HEK293 (cell line): ENCODE measurements around the gene MRGPRE.

Experiments
- CTCF ChIA-PET: fragments of 350-600 bp; formaldehyde crosslinking; extraction: SDS; loops from one replicate; lab custom pipeline; 2021; ENCODE audit warnings: antibody characterized with exemption; lab: Yijun Ruan, JAX
- POLR2A ChIA-PET: fragments of 300-600 bp; formaldehyde crosslinking; extraction: SDS; loops from one replicate; lab custom pipeline; 2020; ENCODE audit warnings: antibody characterized with exemption, inconsistent platforms; lab: Yijun Ruan, JAX
- H3K27ac ChIP-seq: fragments of 200-500 bp; sonication (Bioruptor generic); 2 replicates; pipeline ENCODE4 v1.5.1; 2014; ENCODE audit warnings: low read depth, low read length, control low read depth, inconsistent platforms; ENCODE audit errors: extremely low read depth
- H3K36me3 ChIP-seq, 2 experiments: fragments of 200-500 bp in 1 of 2; sonication (Bioruptor generic) in 1 of 2; 1 replicate in 1 of 2; 2 replicates in 1 of 2; pipeline ENCODE4 v1.5.1; 2014 to 2017; ENCODE audit warnings: inconsistent platforms in 2 of 2, low read length in 2 of 2; ENCODE audit not compliant: control insufficient read depth in 2 of 2, insufficient read depth in 1 of 2
- H3K4me1 ChIP-seq: fragments of 200-500 bp; sonication (Bioruptor generic); 2 replicates; pipeline ENCODE4 v1.5.1; 2014; ENCODE audit warnings: mild to moderate bottlenecking, low read length, inconsistent platforms; ENCODE audit not compliant: control insufficient read depth, insufficient read depth
- H3K4me3 ChIP-seq: 2 replicates; pipeline ENCODE4 v1.5.1; 2011; ENCODE audit warnings: low read depth, mild to moderate bottlenecking, control low read depth, low read length, moderate library complexity
- H3K9me3 ChIP-seq: fragments of 200-500 bp; sonication (Bioruptor generic); 2 replicates; pipeline ENCODE4 v1.5.1; 2014; ENCODE audit warnings: low read depth, low read length, inconsistent platforms; ENCODE audit not compliant: control insufficient read depth, insufficient read depth
- GLI2 ChIP-seq: fragments of 450-650 bp; formaldehyde crosslinking; IDR thresholded peaks from 2 replicates; pipeline ENCODE4; 2017; ENCODE audit warnings: missing biosample characterization, missing genetic modification characterization, low read depth, borderline replicate concordance
- SETDB1 ChIP-seq: IDR thresholded peaks from one replicate; pipeline ENCODE4 v1.6.1; 2017; ENCODE audit warnings: mild to moderate bottlenecking, low read length, moderate library complexity, mixed read lengths; ENCODE audit not compliant: insufficient read length
- YY1 ChIP-seq: fragments of 450-650 bp; formaldehyde crosslinking; IDR thresholded peaks from 2 replicates; pipeline ENCODE4 v1.5.1; 2018; ENCODE audit warnings: missing biosample characterization, missing genetic modification characterization
- ZNF175 ChIP-seq: fragments of 450-650 bp; formaldehyde crosslinking; IDR thresholded peaks from 2 replicates; pipeline ENCODE4 v1.5.1; 2016; ENCODE audit warnings: missing biosample characterization, missing genetic modification characterization
- ZNF221 ChIP-seq: fragments of 450-650 bp; formaldehyde crosslinking; IDR thresholded peaks from 2 replicates; pipeline ENCODE4 v1.5.1; 2017; ENCODE audit warnings: missing biosample characterization, missing genetic modification characterization, borderline replicate concordance
- ZNF23 ChIP-seq: fragments of 450-650 bp; formaldehyde crosslinking; IDR thresholded peaks from 2 replicates; pipeline ENCODE4 v1.5.1; 2016; ENCODE audit warnings: missing biosample characterization, missing genetic modification characterization, borderline replicate concordance
- ZNF324 ChIP-seq: fragments of 450-650 bp; formaldehyde crosslinking; IDR thresholded peaks from 2 replicates; pipeline ENCODE4 v1.5.1; 2016; ENCODE audit warnings: missing biosample characterization, missing genetic modification characterization
- ZNF354C ChIP-seq: fragments of 450-650 bp; formaldehyde crosslinking; IDR thresholded peaks from 2 replicates; pipeline ENCODE4 v1.5.1; 2016; ENCODE audit warnings: missing biosample characterization, missing genetic modification characterization, low read depth, borderline replicate concordance
- ZNF600 ChIP-seq: fragments of 450-650 bp; formaldehyde crosslinking; IDR thresholded peaks from 2 replicates; pipeline ENCODE4 v1.5.1; 2016; ENCODE audit warnings: missing biosample characterization, missing genetic modification characterization
- ZNF624 ChIP-seq: fragments of 450-650 bp; formaldehyde crosslinking; IDR thresholded peaks from 2 replicates; pipeline ENCODE4 v1.5.1; 2017; ENCODE audit warnings: missing biosample characterization, missing genetic modification characterization
- ZNF639 ChIP-seq: fragments of 450-650 bp; formaldehyde crosslinking; IDR thresholded peaks from 2 replicates; pipeline ENCODE4 v1.5.1; 2016; ENCODE audit warnings: missing biosample characterization, missing genetic modification characterization
- ZNF664 ChIP-seq: fragments of 450-650 bp; formaldehyde crosslinking; IDR thresholded peaks from 2 replicates; pipeline ENCODE4 v1.5.1; 2016; ENCODE audit warnings: missing biosample characterization, missing genetic modification characterization
- TF ChIP-seq, protein P1 (sequence below): fragments of 450-650 bp; formaldehyde crosslinking; IDR thresholded peaks from 2 replicates; pipeline ENCODE4 v1.5.1; 2016; ENCODE audit warnings: missing biosample characterization, missing genetic modification characterization
- TF ChIP-seq, protein P2 (sequence below): fragments of 450-650 bp; formaldehyde crosslinking; IDR thresholded peaks from 2 replicates; pipeline ENCODE4 v1.5.1; 2016; ENCODE audit warnings: missing biosample characterization, missing genetic modification characterization
- TF ChIP-seq, protein P3 (sequence below): fragments of 450-650 bp; formaldehyde crosslinking; IDR thresholded peaks from 2 replicates; pipeline ENCODE4 v1.5.1; 2017; ENCODE audit warnings: missing biosample characterization, mild to moderate bottlenecking, missing genetic modification characterization, moderate library complexity
- TF ChIP-seq, protein P4 (sequence below): fragments of 450-650 bp; IDR thresholded peaks from 2 replicates; pipeline ENCODE4 v1.5.1; 2018; ENCODE audit warnings: missing biosample characterization, mild to moderate bottlenecking, missing genetic modification characterization
- TF ChIP-seq, protein P5 (sequence below): fragments of 450-650 bp; formaldehyde crosslinking; conservative IDR thresholded peaks from 2 replicates; pipeline ENCODE4 v1.5.1; 2016; ENCODE audit warnings: low read depth, missing biosample characterization, missing genetic modification characterization

The MRGPRE gene

DNA sequence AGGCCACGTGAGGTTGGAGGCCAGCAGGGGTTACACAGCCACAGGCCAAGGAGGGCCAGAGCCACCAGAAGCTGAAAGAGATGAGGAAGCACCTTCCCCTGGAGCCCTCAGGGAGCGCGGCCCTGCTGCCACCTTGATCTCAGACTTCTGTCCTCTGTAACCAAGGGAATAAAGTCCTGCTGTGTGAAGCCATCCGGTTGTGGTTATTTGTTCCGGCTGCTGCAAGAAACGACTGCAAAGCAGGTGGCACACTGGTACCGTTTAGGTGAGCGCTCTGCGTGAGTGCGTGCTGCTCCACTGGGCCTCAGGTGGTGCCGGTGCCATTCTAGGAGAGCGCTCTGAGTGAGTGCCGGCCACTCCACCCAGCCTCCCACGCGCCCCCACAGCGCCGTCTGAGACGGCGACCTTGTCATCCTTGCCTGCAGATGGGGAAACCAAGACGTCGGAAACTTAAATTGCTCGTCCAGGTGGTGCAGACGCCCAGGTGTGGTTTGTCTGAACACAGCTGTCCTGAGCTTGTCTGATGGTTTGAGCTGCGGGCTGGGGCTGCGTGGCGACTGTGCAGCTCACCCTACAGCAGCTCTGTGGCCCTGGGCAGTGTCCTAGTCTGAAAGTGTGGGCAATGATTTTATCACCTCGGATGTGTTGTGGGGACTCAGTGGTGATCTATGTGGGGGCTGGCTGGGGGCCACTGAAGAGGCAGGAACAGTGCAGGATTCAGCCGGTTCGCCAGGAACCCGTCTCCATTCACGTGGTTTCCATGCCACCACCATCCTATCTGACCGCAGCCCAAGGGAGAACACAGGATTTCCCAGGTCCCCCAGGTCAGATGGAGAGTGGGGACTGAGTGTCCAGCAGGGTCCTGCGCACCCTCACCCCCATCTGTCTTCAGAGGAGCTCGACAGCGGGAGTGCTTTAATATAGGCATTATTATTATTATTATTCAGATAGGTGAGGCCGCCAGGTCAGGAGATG, 9.0 kb downstream of the MRGPRE start:
- ChIA-PET POLR2A (no interaction called here), CTCF (interaction anchor here (1.8 kb wide), 1 partner anchor 186 kb away, joined by 4 read pairs; no protein-coding TSS in a partner anchor)
- no peaks in the 10 kb centered on the region for H3K9me3 ChIP-seq
- H3K27ac ChIP-seq = no peak overlapping the region
- no peaks in the 10 kb centered on the region for H3K4me1 ChIP-seq
- H3K4me3 ChIP-seq = no peak overlapping the region
- TF ChIP-seq ZNF639 (tag by site-specific recombination) = no peak
- no peak for TF ChIP-seq ZNF624 (tag by site-specific recombination)
- no peak for TF ChIP-seq ZNF324 (tag by site-specific recombination)
- TF ChIP-seq, protein P1, sequence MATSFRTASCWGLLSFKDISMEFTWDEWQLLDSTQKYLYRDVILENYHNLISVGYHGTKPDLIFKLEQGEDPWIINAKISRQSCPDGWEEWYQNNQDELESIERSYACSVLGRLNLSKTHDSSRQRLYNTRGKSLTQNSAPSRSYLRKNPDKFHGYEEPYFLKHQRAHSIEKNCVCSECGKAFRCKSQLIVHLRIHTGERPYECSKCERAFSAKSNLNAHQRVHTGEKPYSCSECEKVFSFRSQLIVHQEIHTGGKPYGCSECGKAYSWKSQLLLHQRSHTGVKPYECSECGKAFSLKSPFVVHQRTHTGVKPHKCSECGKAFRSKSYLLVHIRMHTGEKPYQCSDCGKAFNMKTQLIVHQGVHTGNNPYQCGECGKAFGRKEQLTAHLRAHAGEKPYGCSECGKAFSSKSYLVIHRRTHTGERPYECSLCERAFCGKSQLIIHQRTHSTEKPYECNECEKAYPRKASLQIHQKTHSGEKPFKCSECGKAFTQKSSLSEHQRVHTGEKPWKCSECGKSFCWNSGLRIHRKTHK = no peak
- no peak for TF ChIP-seq GLI2 (tag by site-specific recombination)
- TF ChIP-seq, protein P2, sequence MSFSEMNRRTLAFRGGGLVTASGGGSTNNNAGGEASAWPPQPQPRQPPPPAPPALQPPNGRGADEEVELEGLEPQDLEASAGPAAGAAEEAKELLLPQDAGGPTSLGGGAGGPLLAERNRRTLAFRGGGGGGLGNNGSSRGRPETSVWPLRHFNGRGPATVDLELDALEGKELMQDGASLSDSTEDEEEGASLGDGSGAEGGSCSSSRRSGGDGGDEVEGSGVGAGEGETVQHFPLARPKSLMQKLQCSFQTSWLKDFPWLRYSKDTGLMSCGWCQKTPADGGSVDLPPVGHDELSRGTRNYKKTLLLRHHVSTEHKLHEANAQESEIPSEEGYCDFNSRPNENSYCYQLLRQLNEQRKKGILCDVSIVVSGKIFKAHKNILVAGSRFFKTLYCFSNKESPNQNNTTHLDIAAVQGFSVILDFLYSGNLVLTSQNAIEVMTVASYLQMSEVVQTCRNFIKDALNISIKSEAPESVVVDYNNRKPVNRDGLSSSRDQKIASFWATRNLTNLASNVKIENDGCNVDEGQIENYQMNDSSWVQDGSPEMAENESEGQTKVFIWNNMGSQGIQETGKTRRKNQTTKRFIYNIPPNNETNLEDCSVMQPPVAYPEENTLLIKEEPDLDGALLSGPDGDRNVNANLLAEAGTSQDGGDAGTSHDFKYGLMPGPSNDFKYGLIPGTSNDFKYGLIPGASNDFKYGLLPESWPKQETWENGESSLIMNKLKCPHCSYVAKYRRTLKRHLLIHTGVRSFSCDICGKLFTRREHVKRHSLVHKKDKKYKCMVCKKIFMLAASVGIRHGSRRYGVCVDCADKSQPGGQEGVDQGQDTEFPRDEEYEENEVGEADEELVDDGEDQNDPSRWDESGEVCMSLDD (tag by site-specific recombination) = no peak
- no peak for TF ChIP-seq ZNF221 (tag by site-specific recombination)
- TF ChIP-seq ZNF23 = no peak
- no peak for TF ChIP-seq ZNF664 (tag by site-specific recombination)
- TF ChIP-seq, all 188 proteins: peak for 0
- H3K36me3 ChIP-seq = no peaks in the 10 kb centered on the region

- Histone ChIP-seq H3K9me3 (no peaks in the 10 kb centered on the region), H3K4me3 (no peak overlapping the region), H3K36me3 (no peaks in the 10 kb centered on the region), H3K4me1 (no peaks in the 10 kb centered on the region), H3K27ac (no peak overlapping the region)
- CTCF ChIA-PET = no interaction called here
- POLR2A ChIA-PET = no interaction called here
- TF ChIP-seq, protein P3, sequence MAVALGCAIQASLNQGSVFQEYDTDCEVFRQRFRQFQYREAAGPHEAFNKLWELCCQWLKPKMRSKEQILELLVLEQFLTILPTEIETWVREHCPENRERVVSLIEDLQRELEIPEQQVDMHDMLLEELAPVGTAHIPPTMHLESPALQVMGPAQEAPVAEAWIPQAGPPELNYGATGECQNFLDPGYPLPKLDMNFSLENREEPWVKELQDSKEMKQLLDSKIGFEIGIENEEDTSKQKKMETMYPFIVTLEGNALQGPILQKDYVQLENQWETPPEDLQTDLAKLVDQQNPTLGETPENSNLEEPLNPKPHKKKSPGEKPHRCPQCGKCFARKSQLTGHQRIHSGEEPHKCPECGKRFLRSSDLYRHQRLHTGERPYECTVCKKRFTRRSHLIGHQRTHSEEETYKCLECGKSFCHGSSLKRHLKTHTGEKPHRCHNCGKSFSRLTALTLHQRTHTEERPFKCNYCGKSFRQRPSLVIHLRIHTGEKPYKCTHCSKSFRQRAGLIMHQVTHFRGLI (tag by site-specific recombination) = no peak
- TF ChIP-seq, protein P4, sequence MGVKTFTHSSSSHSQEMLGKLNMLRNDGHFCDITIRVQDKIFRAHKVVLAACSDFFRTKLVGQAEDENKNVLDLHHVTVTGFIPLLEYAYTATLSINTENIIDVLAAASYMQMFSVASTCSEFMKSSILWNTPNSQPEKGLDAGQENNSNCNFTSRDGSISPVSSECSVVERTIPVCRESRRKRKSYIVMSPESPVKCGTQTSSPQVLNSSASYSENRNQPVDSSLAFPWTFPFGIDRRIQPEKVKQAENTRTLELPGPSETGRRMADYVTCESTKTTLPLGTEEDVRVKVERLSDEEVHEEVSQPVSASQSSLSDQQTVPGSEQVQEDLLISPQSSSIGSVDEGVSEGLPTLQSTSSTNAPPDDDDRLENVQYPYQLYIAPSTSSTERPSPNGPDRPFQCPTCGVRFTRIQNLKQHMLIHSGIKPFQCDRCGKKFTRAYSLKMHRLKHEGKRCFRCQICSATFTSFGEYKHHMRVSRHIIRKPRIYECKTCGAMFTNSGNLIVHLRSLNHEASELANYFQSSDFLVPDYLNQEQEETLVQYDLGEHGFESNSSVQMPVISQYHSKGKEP = no peak
- TF ChIP-seq SETDB1 = no peak
- no peak for TF ChIP-seq ZNF354C (tag by site-specific recombination)
- TF ChIP-seq, protein P5, sequence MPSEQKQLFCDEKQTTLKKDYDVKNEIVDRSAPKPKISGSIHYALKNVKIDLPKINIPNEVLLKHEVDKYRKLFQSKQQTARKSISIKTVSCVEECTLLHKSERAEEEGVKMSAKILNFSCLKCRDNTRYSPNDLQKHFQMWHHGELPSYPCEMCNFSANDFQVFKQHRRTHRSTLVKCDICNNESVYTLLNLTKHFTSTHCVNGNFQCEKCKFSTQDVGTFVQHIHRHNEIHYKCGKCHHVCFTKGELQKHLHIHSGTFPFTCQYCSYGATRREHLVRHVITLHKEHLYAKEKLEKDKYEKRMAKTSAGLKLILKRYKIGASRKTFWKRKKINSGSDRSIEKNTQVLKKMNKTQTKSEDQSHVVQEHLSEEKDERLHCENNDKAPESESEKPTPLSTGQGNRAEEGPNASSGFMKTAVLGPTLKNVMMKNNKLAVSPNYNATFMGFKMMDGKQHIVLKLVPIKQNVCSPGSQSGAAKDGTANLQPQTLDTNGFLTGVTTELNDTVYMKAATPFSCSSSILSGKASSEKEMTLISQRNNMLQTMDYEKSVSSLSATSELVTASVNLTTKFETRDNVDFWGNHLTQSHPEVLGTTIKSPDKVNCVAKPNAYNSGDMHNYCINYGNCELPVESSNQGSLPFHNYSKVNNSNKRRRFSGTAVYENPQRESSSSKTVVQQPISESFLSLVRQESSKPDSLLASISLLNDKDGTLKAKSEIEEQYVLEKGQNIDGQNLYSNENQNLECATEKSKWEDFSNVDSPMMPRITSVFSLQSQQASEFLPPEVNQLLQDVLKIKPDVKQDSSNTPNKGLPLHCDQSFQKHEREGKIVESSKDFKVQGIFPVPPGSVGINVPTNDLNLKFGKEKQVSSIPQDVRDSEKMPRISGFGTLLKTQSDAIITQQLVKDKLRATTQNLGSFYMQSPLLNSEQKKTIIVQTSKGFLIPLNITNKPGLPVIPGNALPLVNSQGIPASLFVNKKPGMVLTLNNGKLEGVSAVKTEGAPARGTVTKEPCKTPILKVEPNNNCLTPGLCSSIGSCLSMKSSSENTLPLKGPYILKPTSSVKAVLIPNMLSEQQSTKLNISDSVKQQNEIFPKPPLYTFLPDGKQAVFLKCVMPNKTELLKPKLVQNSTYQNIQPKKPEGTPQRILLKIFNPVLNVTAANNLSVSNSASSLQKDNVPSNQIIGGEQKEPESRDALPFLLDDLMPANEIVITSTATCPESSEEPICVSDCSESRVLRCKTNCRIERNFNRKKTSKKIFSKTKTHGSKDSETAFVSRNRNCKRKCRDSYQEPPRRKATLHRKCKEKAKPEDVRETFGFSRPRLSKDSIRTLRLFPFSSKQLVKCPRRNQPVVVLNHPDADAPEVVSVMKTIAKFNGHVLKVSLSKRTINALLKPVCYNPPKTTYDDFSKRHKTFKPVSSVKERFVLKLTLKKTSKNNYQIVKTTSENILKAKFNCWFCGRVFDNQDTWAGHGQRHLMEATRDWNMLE (tag by site-specific recombination) = no peak
- TF ChIP-seq YY1 (tag by site-specific recombination) = no peak
- TF ChIP-seq ZNF600 (tag by site-specific recombination) = no peak
- no peak for TF ChIP-seq ZNF175
- no peak for TF ChIP-seq ZNF624 (tag by site-specific recombination)
Observed at GRCh38 chr11:3222003-3222855, 10.0 kb downstream of the MRGPRE start.
